HG03442 (cell line): ENCODE results near the gene CHD5.

Experiments
- ATAC-seq: cut with Tn5 transposase; IDR thresholded peaks from one replicate; pipeline ENCODE4 v1.9.1; 2021; ENCODE audit warnings: mild to moderate bottlenecking, moderate library complexity; ENCODE audit not compliant: unreplicated experiment

Gene CHD5

DNA sequence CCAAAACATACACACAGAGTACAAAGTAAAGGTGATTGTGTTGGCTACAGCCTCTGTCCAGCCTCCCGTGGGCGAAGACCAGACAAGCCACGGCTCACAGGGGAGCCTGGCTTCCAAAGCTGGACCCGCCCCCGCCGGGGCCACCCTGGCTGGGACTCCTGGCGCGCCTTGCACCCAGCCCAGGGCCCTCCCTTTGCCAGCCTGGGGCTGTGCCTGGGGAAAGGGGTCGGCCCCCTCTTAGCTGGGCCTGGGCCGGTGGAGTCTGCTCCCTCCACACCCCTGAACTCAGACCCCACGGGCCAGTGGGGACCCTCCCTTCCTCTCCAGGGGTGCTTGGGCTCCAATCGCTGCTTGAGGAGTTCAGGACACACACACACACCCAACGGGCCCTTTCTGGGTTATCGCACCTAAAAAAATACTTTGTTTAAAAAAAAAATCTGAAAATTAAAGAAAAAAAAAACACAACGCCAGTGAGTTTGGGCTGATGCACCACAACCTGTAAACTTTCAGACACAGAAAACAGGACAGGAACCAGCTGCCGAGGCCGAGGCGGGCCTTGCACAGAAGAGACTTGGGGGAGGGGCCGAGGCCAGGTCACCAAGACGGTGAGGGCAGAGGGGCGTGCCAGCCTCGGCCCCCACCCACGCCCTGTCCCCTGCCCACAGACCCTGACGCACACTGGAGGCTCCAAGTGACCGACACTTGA is 78.1 kb downstream of the CHD5 start:
- no peak for ATAC-seq

DNA sequence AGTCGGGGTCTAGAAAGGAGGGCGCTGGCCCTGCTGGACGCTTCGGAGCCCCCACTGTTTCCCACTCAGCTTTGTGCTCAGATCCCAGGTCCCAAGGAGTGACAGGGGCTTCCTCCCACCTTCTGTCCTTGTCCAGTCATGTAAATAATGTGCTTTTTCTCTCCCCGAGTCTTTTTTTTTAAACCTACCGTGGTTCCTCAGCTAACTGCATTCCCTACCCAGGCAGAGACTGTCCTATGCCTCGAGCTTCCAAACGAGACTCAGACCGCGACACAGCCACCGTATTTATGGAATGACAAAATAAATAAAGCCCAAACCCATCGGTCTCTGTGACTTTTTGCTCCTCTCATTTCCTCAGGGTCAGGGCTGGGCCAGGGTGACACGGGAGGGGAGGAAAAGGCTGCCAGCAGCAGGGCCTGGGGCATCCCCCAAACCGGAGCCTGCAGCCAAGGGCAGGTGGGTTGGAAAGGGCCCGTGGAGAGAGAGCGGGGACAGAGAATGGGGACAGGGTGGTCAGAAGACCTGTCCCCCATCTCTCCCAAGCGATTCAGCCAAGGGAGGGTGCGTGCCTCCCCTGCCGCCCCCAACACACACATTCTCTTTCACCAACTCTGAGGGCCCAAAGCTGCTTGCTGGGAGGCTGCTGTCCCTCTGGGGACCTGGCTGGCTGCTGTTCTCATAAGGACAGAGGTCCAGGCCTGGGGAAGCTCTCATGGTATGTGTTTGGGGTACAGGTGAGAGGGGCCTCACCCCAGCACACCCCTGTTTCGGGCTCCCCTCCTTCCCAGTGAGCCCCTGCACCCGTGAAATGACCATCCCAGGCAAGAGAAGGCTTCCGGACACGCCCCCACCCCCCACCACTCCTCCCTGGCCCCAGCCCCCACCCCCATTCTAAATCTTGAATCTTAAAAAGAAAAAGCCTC is 79.0 kb downstream of the CHD5 start:
- no peak for ATAC-seq

DNA sequence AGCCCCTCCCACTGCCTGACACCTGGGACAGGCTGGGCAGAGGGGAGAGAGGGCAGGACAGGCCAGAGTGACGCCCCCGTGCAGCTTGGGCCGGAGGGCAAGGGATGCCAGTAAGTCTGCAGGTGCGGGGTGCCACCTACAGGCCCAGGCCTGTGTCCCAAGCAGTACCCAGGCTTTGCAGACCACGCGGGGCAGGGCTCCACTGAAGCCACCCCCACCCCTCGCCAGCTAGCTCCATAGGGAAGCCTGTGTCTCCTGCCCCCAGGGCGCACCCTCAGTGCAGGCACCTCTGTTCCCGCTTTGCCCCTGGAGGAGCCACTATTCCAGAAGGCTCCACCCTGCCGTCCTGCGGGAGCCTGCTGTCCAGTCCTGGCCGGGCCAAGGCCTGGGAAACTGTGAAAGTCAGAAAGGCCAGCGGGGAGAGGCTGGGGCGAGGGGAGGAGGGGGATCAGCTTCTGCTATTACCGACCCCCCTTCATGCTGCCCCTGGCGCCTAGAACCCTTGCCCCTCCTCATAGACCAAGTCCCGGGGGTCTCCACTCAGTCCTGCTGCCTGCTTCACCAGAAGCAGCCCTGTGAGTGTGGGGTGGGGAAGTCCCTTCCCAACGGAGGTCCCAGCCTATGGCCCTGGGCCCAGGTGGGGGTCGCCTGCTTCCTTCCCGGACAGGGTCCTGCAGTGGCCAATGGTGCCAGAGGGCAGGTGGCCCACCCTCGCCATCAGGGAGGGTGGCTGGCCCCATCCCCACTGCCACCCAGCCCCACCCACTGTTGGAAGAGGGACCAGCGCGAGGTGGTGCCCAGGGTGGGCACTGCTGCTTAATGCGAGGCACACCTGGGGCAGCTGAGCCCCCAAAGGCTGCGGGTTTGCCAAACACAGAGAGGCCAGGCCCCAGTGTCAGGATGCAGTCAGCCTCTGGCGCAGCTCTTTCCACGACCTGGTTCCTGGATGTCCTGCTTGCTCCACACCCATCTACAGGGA is 80.0 kb downstream of the CHD5 start:
- no peak for ATAC-seq

DNA sequence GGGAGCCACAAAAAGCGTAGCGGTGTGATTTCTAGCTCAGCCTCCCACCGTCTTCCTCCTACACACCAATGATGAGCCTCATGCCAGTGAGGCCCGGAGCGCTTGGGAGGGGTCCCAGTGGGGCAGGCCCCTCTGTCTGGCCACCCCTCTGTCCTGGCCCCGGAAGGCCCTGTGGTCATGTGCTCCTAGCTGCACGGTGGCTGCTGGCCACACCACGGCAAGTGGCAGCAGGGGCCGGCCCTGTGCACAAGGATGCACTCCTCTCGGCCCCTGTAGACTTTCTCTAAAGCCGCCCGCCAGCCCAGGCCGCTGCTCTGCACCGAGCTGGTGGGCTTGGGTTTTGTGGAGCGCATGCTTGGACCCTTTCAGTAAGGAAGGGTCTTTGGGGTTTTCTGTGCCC is 80.8 kb downstream of the CHD5 start:
- no peak for ATAC-seq

DNA sequence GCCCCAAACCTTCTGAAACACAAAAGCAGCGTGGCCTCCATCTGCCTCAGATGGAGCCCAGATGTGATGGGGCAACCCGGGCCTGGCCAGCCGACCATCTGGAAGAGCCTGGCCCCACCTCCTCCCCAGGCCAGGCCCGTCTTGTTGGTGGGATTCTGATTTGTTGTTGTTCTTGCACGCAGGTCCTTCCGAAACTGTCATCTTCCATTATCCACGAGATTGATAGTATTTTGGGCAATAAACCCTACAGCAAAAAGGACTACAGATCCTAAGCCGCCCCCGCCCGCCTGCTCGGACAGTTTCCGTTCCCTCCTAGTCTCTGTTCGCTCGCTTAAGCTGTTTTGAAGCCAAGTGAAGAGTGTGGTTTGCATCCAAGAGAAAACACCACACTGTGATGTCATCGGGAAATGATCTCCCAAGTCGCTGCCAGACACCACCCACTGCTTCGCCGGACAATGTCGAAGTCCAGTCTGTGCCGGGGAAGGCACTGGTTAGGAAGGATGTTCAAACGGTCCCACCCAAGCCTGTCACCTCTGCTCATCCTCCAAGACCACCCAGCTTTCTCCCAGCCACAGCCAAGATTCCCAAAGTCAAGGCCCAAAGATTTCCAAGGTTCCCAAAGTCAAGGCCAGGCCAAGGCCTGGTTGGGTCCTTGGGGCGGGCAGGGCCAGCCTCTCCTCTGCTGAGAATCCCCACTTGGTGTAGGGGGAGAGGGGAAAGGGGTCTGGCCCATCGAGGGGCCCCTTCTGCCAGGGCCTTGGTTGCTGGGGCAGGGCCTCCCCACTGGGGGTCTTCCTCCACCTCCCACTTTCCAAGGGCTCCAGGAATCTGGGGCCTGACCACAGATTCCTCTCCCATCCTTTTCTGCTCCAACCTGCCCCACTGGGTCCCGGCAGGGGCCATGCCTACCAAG is 81.6 kb downstream of the CHD5 start:
- ATAC-seq, result no peak

DNA sequence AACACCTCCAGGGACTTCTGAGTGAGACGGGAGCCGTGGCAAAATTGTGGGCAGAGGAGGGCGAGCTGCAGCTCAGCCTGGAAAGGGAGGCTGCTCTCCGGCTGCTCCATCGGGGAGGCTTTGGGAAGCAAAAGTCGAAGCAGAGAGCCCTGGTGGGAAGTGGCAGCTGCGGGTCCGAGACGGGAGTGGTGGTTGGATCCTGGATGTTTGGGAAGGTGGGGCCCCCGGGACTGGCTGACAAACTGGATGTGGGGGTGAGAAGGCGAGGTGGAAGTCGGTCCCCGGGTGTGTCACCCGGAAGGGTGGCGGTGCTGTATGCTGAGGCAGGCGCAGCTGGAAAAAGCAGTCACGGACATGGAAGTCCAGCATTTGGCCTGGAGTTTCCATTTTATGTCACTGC is 82.3 kb downstream of the CHD5 start:
- no peak for ATAC-seq

DNA sequence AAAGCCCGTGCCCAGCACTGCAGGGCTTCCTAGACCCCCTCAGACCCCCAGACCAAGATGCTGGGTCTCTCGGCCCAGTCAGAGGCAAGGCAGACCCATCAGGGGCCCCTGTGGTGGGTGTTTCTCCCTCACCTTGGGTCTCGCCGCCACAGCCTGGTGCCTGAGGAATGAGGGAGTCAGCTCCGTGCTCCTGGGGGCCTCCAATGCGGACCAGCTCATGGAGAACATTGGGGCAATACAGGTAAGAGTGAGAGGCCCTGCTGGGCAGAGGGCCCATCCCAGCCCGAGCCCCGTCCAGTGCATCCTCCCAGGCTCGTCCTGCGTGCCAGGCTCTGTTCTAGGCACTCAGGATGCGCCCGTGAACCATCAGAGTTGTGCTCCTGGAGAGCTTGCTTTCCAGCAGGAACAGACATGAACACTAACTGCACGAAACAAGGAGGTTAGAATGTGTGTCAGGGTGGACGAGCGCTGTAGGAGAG is 83.0 kb downstream of the CHD5 start:
- no peak for ATAC-seq

DNA sequence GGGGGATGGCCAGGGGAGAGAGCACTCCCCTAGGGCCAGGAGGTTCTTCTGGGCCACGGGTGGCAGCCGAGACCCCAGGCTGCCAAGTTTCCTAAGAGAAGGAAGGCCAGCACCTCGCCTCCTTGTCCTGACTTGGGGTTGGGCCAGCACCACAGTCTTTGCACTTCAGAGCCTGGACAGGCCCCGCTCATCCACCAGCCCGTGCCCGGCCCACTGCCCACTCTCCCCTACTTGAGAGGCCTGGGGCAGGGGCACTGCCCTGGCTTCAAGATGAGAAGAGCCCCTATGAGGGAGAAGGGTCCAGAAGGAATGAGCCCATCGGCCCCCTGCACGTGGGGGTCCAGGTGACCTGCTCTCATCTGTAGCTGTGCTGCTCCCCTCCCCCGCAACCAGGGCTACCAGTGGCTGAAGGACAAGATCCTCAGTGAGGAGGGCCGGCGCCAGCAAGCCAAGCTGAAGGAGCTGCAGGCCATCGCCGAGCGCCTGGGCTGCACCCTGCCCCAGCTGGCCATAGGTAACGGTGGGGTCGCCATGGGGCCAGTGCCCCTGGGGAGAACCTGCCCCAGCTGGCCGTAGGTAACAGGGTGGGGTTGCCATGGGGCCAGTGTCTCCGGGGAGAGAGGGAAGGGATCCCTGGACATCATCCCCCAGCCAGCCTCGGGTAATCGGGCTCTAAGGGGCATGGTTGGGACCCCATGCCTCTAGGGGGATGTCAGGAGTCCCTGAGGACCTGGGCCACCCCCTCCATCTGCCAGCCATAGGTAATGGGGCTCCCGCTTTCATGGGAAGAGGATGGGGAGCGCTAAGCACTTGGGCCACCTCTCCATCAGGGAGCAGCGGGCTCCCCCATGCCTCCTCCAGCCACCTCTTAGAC is 83.6 kb downstream of the CHD5 start:
- ATAC-seq, result no peak

DNA sequence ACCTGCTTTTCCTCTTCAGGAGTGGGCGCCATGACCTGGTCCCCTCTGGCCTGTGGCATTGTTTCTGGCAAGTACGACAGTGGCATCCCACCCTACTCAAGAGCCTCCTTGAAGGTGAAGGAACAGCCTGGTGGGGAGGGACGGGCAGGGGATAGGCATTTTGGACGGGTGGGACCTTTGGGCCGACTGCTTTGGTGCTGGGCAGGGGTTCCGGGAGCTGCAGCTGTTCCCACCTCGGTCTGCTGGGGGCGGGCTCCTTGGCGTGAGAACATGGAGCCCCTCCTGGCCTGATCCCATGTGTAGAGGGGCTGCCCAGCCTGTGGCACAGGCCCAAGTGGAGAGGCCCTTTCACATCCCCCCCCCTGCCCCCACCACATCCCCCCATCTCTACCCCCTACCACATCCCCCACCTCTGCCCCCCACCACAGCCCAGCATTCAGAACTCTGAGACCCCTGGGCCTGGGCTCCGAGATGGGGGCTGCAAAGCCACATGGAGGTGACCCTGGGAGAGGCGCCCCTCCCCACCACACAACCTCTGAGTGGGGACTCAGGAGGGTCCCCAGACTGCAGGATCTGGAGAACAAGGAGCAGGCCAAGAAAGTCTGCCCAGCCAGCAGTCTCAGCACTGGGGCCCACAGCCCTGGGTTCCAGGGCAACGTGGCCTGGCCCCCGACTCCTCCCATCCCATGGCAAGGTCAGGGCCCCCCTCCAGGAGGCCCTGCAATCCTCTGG is 84.4 kb downstream of the CHD5 start:
- ATAC-seq, result no peak

DNA sequence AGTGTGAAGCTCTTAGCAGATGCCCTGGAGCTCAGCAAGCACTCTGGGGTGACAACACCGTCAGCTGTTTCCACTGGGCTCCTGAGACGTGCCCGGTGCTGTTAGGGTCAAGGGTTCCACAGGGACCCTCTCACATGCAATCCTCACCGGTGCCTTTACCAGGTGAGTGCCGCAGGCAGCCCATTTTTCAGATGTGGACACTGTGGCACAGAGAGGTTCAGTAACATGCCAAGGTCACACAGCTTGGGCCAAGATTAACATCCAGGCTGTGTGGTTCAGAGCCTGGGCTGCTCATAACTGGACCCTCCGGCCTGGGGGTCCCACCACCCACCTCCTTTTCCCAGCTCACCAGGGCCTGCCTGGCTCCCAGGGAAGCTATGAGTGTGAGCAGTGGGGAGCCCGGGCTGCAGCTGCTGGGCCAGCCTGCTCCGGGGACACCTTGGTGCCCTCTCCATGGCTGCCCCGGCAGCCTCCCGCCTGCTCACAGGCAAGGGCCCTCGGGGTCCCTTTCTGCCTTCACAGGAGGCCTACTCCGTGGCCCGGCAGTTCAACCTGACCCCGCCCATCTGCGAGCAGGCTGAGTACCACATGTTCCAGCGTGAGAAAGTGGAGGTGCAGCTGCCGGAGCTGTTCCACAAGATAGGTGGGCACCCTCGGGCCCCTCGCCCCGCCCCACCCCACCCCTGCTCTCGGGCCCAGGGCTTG is 85.2 kb downstream of the CHD5 start:
- ATAC-seq, result no peak

DNA sequence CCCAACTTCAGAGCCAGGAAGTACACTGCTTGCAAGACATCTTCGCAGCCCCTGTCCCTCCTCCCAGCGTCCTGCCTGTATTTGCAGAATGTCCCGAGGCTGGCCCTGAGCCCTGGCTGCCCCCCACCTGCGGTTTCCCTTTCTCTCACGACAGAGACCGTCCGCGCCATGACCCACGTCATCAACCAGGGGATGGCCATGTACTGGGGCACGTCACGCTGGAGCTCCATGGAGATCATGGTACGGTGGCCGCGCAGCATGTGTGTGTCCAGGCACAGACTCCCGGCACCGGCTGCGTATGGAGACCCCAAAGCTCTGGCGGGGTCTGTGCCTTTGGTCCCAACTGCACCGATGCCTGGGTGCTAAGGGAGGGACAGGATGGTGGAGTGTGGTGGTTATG is 85.9 kb downstream of the CHD5 start:
- no peak for ATAC-seq

DNA sequence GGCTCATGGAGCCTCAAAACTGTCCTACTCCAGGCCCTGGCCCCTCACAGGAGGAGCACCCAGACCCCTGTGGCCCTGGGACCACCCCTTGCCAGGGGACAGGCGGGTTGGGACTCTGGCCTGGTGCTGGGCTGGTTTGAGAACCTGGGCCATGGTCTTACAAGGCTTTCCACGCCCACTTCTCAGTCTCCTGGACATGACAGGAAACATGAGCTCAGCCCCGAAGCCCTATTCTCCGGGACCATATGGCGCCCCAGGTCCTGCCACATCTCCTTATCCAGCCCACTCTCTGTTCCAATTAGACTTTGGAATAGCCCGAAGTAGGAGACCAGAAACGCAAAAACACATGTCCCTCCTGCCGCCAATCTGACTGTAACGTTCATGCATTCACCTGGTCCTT is 86.5 kb downstream of the CHD5 start:
- ATAC-seq, result no peak

DNA sequence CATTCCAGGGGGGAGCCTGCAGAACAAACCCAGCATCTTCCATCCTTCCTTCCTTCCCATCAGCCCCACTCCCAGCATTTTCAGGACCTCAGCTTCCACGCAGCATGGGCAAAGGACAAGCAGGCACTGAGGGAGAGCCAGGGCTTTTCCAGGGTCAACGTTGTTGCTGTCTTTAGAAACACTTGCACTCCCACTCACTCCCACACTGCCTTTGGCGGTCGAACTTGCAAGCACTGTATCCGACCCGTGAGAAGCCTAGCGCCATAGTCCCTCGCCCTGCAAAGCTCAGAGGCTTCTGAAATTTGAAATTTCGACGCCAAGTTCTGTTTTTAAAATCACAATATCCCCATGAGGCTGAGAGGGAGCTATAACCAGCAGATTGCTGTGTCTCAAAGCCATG is 87.0 kb downstream of the CHD5 start:
- no peak for ATAC-seq

DNA sequence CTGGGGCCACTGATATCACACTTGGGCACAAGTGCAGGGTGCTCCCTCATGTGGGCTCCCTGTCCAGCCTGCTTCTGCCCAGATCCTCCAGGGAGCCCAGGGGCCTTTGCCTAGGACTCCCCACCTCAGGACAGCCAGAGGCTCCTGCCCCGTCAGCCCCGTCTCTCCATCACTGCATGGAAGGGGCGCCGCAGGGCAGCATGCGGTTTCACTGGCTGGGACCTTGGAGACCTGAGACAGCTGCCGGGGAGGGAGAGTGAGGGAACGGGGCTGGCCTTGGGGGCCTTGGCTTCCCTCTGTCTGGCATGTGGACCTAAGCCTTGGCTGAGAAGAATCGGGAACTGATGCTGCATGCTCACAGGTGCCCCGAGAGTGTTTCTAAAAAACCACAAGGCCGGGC is 87.9 kb downstream of the CHD5 start:
- no peak for ATAC-seq

DNA sequence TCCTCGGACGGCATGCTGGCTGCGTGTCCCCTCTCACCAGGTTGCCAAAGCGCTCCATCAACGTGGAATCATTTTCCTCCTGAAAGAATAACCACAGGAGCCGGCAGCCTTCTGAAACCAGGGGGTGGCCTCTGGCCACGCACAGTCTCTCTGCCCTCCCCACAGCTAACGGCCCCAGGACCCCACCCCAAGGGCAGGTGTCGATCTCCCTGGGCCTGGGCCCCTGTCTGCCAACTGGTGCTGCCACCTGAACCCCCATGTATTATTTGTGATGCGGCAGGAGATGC is 88.4 kb downstream of the CHD5 start:
- ATAC-seq, result no peak

DNA sequence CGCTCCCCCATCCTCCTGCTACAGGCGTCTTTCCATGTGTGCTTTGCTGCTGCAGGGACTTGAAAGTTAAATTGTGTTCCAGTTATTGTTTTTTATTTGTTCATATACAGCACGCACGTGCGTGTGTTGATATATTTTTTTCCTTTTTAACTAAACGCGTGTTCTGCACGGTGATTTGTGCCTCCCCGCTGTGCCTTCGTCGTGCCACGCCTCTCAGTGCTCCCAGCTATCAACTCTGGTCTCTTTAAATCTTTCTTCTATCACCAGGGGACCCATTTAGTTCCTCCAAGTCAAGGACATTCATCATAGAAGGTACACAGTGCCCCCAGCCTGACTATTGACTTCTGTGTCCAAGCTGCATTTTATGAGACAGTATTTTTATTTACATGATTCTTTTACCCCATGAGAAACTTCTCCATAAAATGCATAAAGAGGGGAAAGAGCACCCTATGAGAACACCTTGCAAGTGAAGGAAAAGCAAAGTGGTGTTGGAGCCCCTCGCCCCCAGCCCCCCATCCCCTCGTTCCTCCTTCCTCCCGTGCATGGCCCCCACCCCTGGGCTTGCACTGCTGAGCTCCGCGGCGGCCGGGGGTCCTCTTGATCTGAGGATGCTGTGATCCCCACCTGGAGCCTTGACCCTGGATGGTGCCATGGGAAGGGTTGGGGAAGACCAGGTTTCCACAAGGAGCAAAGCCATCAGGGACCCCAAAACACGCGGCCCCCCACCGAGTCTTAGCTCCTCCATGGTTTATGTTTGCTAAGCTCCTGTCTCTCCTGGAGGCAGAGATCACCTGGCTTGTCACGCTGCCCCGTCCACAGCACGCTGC is 88.9 kb downstream of the CHD5 start:
- no peak for ATAC-seq

DNA sequence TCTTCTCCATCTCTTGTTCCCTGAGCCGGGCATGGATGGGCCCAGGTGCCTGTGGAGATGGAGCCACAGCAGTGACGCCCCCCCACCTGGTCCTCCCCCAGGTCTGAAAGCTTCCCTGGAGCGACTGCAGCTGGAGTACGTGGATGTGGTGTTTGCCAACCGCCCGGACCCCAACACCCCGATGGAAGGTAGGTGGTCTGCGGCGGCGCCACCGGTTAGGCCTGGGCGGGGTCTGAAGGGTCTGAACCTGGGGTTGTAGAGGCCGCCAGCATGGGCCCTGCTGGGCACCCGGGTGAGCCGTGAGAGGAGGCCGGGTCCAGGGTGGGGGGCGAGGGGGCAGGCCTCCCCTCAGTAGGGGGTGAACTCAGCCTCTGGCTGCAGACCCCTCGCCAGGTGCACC is 89.8 kb downstream of the CHD5 start:
- ATAC-seq, result no peak
